G401.6 (cell line): ENCODE measurements around the gene PRRT2.
A peak's percentile ranks its signal among the peaks of the same experiment; 100 is the strongest.

Source experiments
- FAIRE-seq: peaks from 2 replicates; lab custom pipeline; 2012; peaks lifted over from hg19 to GRCh38; lab: Jason Lieb, UNC

Gene PRRT2

DNA sequence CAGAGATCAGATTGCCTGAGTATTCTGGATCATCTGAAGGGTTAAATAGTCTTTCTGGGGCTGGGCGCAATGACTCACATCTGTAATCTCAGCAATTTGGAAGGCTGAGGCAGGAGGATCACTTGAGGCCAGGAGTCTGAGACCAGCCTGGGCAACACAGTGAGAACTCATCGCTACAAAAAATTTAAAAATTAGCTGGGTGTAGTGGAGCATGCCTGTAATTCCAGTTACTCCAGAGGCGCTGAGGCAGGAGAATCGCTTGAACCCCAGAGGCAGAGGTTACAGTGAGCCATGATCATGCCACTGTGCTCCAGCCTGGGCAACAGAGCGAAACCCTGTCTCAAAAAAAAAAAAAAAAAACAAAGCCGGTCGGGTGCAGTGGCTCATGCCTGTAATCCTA, 23.9 kb downstream of the PRRT2 start:
- FAIRE-seq: no peak

DNA sequence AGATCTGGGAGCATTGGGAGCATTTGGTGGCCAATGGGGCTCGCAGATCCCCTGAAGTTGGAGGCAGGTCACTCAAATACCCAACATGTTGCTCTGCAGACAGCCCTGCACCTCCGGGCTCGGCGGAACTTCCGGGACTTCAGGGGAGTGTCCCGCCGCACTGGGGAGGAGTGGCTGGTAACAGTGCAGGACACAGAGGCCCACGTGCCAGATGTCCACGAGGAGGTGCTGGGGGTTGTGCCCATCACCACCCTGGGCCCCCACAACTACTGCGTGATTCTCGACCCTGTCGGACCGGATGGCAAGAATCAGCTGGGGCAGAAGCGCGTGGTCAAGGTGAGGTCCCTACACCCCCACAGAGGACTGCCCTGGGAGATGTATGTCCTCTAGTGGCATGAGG, 24.6 kb downstream of the PRRT2 start:
- no peak for FAIRE-seq

DNA sequence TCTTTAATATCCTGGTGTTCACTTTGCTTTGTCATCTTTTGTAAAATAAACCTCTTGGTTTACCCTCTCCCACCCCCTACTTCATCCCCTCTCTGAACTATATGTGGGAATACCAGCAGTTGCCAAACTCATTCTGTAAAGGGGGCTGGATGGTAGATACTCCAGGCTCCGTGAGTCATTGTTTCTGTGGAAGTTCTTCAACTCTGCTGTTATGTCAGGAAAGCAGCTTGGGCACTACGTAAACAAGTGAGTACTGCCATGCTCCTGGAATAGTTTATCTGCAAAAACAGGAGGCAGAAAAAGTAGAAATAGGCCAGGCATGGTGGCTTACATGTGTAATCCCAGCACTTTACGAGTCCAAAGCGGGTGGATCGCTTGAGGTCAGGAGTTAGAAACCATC, 25.8 kb downstream of the PRRT2 start:
- no peak for FAIRE-seq

DNA sequence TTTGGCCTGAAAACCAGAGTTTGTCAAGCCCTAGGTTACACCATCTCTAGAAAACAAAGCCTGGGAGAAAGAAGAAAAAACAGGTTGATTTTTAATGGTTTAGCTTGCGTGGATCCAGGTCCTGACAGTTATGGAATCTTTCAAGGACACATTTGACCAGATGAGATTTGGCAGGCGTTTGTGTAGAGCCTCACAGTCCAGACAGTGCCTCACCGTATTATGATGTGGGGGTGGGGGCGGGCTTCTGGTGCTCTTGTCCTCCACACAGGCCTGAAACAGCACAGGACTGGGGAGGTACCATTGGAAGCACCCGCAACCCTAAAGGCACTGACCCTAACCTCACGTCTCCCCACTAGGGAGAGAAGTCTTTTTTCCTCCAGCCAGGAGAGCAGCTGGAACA, 27.8 kb downstream of the PRRT2 start:
- FAIRE-seq: no peak

DNA sequence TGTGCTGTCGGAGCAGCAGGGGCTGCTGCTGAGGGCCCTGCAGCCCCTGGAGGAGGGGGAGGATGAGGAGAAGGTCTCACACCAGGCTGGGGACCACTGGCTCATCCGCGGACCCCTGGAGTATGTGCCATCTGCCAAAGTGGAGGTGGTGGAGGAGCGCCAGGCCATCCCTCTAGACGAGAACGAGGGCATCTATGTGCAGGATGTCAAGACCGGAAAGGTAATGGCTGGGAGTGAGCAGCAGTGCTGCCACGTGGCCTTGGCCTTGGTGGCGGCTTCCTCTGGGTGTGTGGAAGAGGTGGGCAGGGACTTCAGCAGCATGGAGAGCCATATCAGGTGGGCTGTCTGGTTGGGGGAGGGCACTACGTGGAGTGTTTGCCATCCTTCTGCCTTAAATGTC, 28.2 kb downstream of the PRRT2 start:
- FAIRE-seq: no peak

DNA sequence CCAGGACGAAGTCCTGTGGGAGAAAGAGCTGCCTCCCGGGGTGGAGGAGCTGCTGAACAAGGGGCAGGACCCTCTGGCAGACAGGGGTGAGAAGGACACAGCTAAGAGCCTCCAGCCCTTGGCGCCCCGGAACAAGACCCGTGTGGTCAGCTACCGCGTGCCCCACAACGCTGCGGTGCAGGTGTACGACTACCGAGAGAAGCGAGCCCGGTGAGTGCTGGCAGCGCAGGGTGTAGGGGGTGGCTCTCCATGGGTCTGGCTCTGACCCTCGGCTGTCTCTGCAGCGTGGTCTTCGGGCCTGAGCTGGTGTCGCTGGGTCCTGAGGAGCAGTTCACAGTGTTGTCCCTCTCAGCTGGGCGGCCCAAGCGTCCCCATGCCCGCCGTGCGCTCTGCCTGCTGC, 29.6 kb downstream of the PRRT2 start:
- no peak for FAIRE-seq

DNA sequence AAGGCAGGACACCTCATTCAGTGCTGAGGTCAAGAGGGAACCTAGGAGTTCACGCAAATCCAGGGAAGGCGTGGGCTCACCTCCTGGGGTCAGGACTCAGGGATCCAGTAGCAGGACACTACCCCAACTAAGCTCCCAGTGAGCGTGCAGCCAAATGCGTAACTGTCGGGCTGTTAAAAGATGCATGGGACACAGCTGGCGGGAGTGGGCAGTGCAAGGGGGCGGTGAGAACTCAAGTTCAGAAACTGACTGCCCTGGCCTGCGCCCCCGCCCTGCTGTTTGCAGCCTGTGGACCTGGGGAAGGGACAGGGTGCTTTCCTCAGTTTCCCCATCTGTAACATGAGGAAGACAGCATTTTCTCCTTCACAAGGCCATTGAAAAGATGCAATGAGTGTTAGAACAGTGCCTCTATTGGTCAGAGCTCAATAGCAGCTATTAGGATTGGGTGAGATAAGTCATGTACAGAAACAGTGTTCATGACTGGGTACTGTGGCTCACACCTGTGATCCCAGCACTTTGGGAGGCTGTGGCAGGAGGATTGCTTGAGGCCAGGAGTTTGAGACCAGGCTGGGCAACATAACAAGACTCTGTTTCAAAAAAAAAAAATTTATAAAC, 30.8 kb downstream of the PRRT2 start:
- no peak for FAIRE-seq

DNA sequence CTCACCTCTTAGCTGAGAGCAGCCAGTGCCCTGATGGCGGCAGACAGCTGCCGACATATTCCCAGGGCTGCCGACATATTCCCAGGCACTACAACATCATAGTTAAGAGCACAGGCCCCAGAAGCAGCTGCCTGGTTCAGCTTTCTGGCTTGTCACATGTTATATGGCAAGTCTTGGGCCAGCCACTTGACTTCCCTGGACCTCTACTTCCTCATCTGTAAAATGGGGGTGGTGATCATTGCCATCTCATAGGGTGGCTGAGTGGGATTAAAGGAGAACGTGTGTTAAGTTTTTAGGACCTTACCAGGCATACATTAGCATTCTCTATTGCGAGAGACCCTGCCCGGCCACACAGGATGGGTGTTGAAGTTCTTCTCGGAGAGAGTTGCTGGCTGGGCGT, 31.9 kb downstream of the PRRT2 start:
- FAIRE-seq: no peak

DNA sequence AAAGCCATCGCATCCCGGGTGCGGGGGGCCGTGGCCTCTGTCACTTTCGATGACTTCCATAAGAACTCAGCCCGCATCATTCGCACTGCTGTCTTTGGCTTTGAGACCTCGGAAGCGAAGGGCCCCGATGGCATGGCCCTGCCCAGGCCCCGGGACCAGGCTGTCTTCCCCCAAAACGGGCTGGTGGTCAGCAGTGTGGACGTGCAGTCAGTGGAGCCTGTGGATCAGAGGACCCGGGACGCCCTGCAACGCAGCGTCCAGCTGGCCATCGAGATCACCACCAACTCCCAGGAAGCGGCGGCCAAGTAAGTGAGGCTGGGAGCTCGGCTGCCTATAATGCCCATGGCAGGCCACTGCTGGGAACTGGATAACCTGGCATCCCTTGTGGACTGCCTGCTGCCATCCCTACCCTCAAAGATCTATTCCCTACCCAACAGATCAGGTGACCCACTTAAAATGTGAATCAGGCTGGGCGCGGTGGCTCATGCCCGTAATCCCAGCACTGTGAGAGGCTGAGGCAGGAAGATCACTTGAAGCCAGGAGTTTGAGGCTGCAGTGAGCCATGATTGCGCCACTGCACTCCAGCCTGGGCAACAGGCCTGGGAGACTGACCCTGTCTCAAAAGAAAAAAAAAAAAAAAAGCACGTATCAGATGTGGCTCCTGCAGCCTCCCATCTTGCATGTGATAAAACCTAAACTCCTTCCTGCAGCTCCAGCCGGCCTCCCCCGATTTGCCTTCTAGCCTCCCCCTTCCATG, 32.8 kb downstream of the PRRT2 start:
- no peak for FAIRE-seq

DNA sequence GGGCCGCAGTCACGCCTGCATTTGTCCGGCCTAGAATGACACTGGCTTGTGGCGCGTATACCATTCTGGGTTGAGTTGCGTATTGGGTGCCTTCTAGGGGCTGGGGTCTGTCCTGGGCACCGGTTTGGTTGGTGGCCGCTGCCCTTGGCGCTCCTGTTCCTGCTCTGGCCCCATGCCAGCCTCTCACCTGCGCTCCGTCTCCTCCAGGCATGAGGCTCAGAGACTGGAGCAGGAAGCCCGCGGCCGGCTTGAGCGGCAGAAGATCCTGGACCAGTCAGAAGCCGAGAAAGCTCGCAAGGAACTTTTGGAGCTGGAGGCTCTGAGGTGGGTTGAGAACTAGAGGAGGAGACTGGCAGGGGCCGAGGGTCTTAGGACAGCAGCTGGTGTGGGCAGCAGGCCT, 33.7 kb downstream of the PRRT2 start:
- no peak for FAIRE-seq

DNA sequence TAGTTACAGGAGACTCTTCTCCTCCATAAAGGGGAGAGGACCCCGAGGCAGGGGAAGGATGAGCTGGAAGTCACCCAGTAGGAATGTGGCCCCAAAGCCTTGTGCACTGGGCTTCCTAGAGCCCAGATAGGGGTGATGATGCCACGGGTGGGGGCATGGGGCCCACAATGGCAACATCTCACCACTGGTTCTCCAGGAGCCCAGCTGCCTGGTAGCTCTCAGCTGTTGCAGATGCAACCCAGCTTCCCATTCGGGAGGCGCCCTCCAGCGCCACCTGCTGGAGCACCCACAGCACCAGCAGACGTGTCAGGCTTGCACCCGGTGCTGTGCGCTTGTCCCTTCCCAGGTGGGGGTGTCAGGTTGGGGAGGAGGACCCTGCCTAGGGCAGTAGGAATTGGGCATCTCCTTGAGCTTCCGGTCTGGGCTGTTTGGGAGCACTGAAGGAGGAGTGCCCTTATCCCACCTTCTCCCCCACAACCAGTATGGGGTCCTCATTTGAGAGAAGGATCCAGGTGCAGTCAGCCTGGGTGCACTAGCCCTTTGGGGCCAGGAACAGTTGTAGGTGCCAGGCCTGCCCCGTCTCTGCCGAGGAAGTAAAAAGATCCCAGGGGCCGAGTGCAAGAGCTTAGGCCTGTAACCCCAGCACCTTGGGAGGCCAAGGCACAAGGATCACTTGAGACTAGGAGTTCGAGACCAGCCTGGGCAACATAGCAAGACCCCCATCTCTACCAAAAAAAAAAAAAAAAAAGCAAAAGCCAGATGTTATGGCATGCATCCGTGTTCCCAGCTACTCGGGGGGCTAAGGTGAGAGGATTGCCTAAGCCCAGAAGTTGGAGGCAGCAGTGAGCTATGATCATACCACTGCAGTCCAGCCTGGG, 36.7 kb downstream of the PRRT2 start:
- no peak for FAIRE-seq

DNA sequence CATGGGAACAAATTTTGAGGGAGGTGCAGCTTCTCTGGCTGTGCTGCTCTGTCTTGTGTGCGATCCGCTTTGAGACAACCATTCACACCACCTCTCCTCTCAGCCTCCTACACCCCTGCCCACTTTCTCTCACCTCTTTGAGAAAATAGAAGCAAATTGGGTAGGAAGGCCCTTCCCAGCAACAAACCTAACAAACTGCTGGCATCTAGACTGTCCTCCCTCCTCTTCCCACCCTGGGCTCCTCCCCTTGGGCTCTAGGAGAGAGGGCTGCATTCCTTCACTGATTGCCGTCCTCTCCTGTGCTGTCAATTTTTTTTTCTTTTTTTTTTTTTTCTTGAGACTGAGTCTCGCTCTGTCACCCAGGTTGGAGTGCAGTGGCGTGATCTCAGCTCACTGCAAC, 37.5 kb downstream of the PRRT2 start:
- FAIRE-seq: no peak

DNA sequence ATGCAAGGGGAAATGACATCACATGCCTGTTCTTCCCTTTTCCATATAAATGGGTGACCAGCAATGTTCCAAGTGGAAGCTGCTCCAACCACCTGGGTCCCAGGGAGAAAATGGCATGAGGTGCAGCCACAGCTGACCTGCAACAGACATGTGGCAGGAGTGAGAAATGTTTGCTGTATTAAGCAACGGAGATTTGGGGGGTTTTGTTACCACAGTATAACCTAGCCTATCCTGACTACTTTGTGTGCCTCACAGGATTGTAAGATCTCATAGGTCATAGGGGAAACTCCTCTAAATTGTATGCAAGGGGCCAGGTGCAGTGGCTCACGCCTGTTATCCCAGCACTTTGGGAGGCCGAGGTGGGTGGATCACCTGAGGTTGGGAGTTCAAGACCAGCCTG, 39.0 kb downstream of the PRRT2 start:
- FAIRE-seq: no peak

DNA sequence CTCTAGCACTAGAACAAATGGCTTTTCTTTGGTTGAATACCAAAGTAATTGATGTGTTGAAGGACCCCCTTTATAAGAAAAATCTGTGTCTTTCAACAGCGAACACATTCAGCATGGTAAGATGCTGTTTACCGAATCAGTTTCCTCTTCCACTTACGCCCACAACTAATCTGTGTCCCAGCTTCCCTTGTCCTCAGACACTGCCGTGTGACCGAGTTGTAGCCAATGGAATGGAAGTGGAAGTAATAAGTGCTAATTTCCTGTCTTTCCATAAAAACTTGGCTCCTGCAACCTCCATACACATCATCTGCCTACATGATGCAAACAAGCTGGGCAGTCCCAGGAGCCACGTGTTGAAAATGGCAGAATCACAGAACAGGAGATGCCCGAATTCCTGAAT, 40.7 kb downstream of the PRRT2 start:
- FAIRE-seq: no peak

DNA sequence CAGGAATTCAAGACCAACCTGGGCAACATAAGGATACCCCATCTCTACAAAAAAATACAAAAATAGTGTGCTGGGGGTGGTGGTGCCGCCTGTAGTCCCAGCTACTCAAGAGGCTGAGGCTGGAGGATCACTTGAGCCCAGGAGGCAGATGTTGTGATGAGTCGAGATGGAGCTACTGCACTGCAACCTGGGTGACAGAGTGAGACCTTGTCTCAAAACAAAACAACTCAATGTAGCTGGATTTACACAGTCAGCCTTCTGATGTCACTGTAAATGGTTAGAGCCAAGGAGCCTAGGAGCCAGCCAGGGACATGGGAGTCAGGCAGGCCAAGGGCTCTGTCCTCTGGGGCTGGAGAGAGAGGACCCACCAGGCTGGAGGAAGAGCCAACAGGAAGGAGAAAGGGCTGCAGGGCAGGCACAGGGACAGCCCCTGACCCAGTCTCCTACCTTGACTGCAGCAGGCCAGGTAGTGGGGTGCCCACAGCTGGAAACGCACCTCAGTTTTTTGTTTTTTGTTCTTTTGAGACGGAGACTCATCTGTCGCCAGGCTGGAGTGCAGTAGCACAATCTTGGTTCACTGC, 42.6 kb downstream of the PRRT2 start:
- FAIRE-seq: no peak

DNA sequence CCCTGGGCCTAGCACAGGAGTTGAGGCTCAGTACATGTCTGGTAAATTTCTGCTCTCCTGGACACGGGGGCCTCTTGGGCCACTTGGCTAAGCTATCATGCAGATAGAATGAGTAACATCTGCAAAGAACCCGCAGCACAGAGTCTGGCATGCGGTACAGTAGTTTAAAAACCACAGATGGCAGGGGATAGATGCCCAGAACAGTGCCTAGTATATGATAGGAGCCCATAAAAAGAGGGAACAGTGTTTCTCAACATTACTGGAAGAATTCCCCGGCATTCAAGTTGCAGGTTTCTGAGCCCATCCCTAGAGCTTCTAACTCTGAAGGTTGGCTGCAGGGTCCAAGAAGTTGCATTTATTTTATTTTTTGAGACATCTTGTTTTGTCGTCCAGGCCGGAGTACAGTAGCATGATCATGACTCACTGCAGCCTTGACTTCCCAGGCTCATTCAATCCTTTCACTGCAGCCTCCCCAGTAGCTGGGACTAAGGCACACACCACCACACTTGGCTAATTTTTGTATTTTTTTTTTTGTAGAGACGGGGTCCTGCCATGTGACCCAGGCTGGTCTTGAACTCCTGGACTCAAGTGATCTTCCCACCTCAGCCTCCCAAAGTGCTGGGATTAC, 45.3 kb downstream of the PRRT2 start:
- no peak for FAIRE-seq

DNA sequence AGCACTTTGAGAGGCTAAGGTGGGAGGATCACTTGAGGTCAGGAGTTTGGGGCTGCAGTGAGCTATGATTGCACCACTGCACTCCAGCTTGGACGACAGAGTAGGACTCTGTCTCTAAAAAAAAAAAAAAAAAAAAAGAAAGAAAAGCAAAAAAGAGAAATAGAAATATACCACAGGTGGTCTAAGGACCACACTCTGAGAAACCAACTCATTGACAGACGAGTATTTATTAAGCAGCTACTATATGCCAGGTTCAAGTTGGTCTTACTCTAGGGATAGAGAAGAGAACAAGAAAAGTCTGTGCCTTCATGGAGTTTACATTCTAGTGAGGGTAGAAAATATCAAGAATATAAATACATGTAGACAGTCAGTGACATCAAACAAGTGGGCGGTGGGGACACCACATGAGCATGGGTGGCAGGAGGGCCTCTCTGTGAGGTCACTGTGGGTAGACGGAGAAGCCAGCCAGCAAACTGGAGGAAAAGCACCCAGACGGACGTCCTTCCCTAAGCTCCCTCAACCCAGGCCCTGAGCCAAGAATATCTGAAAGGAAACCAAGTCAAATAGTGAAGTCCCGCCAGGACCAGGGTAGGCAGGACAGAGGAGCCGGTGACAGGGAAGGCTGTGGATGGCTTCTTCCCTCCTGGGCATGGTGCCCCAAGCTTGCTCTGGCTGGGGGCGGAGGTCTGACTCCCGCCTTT, 46.3 kb downstream of the PRRT2 start:
- FAIRE-seq: no peak

DNA sequence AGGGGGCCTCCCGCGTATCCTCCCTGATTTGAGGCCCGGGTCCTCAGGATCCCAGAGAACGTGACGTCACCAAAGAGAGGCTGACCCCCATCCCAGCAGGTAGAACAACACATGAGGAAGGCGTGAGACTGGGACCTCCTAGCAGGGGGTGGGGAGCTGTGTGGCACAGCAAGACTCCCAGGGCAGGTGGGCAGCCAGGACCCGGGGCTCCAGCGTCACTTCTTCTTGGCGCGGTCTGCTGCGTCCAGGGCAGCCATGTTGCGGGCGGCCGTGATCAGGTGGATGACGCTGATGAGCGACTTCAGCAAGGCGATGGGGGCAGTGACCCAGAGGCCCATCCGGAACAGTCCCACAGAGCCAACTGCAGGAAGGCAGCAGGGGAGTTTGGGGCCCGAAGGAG, 47.0 kb downstream of the PRRT2 start:
- FAIRE-seq: no peak

DNA sequence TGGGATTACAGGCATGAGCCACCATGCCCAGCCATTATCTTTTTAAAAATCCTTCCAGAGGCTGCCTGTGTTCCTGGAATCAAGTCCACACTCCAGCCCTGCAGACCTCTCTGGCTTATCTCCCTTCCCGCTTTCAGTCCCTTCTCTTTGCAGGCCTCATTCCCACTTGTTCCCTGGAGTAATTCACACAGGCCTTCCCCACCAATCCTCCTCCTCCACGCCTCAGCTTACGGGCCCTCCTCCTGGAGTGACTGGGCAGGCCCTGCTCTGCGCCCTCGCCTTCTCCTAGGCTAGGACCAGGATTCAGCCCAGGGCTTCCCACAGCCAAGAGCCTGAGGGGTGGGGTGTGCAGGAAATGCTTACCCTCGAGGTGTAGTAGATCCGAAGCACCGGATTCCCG, 48.2 kb downstream of the PRRT2 start:
- FAIRE-seq: no peak

DNA sequence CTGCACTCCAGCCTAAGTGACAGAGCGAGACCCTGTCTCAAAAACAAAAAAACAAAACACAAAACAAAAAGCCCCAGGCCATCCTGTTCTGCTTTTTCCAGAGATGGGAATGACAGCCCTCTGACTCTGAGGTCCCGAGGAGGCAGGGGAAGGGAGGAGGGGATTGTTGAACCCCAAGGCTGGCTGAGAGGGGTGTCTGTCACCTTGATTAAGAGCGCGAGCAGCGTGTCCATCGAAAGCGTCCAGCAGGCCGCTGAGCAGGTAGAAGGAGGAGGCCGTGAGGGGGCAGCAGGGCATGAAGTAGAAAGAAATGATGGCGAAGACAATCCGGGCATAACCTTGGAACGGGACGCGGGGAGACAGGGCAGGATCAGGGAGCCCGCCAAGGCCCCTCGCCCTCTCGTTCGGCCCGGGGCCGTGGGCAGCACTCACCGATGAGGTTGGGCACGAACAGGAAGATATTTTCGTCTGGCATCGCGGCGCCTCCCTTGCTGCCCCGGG, 50.4 kb downstream of the PRRT2 start:
- FAIRE-seq: no peak

DNA sequence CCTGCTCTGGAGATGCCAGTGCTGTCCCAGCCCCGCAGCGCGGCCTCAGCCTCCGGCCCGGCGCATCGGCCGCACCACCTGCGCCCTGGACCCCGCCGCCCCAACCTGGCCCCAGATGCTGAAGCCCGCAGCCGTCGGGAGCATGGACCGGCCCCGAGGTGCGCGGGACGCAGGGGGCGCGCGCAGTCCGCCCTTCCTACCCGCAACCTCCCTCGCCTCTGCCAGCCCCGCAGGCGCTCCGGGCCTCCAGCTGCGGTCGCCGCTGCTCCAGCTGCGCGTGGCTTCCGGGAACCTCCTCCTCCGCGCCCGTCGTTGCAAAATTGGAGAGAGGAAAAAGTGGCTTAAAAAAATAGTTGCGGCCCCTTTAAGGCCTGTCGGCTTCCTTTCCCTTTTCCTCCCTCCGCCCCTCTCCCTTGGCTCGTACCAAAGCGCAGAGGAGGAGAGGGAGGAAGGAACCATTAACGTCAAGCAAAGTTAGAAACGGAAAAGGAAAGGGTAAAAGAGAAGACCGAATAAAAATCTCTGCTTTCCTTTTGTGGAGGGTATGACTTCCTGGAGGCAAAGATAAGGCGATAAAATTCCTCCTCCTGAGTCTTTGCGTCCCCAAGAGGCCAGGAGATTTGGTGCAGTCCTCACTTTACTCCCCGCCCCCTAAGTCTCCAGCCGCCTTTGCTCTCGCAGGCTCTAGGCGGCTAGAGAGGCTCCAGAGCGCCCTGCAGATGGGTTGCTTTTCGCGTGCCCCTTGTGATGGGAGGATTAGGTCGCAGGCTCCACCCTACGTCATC, 51.1 kb downstream of the PRRT2 start, which contains the start of gene CDIPT:
Gene CDIPT, minus strand, starts transcription at position 343 of the 785 bp plus-strand sequence. CDS start 369 bp downstream, outside the sequence.
- FAIRE-seq: peak; percentile 92
